IMR-90 (cell line): ENCODE data around the gene CRYBG2. TPM values are rescaled to one million over a fixed set of nuclear protein-coding genes. Genes with fewer than 3 reads are reported as not detected.
A peak's percentile ranks its signal among the peaks of the same experiment; 100 is the strongest.

Source experiments
- ATAC-seq: fragments of 200-7000 bp; cut with Tn5 transposase; 2 replicates; pipeline ENCODE4 v1.9.1; 2020; ENCODE audit warnings: low read depth, mild to moderate bottlenecking, moderate library complexity
- BruUV-seq: library from RNA; stranded (reverse); fragments of 400-500 nt; replicated peaks from 2 replicates; lab custom pipeline; 2021; lab: Mats Ljungman, UMichigan
- CTCF ChIA-PET: fragments of 300-600 bp; formaldehyde crosslinking; extraction: SDS; loops from one replicate; lab custom pipeline; 2021; ENCODE audit warnings: antibody characterized with exemption; lab: Yijun Ruan, JAX
- POLR2A ChIA-PET: fragments of 300-600 bp; sonication (Branson Sonifier 250); formaldehyde crosslinking; loops from one replicate; lab custom pipeline; 2022; ENCODE audit warnings: antibody characterized with exemption; ENCODE audit not compliant: unreplicated experiment; lab: Charles Lee
- DNase-seq: peaks from one replicate; pipeline ENCODE4 v3.0.0; 2013
- H2AFZ ChIP-seq: replicated peaks from 2 replicates; pipeline ENCODE3; 2013; ENCODE audit warnings: low read length, mild to moderate bottlenecking; ENCODE audit not compliant: poor library complexity
- H2AK5ac ChIP-seq: 2 replicates; pipeline ENCODE4 v1.6.1; 2013; ENCODE audit warnings: low read depth, low read length, inconsistent platforms
- H2AK9ac ChIP-seq: replicated peaks from 2 replicates; pipeline ENCODE3; 2013; ENCODE audit warnings: mild to moderate bottlenecking, low read depth, low read length, moderate library complexity; ENCODE audit not compliant: poor library complexity
- H2BK120ac ChIP-seq: 2 replicates; pipeline ENCODE4 v1.6.1; 2013; ENCODE audit warnings: low read depth, low read length, inconsistent platforms
- H2BK15ac ChIP-seq: 3 replicates; pipeline ENCODE4 v1.6.1; 2013; ENCODE audit warnings: low read depth, low read length, inconsistent platforms
- H2BK20ac ChIP-seq: 2 replicates; pipeline ENCODE4 v1.6.1; 2013; ENCODE audit warnings: low read depth, mild to moderate bottlenecking, inconsistent platforms, low read length, moderate library complexity
- H2BK5ac ChIP-seq: 2 replicates; pipeline ENCODE4 v1.6.1; 2013; ENCODE audit warnings: mild to moderate bottlenecking, low read depth, low read length, inconsistent platforms; ENCODE audit not compliant: poor library complexity, severe bottlenecking
- H3K14ac ChIP-seq: replicated peaks from 2 replicates; pipeline ENCODE4 v1.6.1; 2013; ENCODE audit warnings: low read depth, low read length, inconsistent platforms
- H3K18ac ChIP-seq: 2 replicates; pipeline ENCODE4 v1.6.1; 2013; ENCODE audit warnings: low read depth, low read length, control low read depth
- H3K23ac ChIP-seq: 2 replicates; pipeline ENCODE4 v1.6.1; 2013; ENCODE audit warnings: low read depth, low read length, inconsistent platforms
- H3K27ac ChIP-seq: 2 replicates; pipeline ENCODE4 v1.5.1; 2013; ENCODE audit warnings: mild to moderate bottlenecking, control low read depth, low read length; ENCODE audit not compliant: insufficient read depth
- H3K27me3 ChIP-seq: 2 replicates; pipeline ENCODE4 v1.6.1; 2013; ENCODE audit warnings: low read length; ENCODE audit not compliant: control insufficient read depth, insufficient read depth
- H3K36me3 ChIP-seq: 2 replicates; pipeline ENCODE4 v1.6.1; 2013; ENCODE audit warnings: low read length, mixed read lengths; ENCODE audit not compliant: control insufficient read depth, insufficient read depth
- H3K4ac ChIP-seq: 2 replicates; pipeline ENCODE4 v1.6.1; 2013; ENCODE audit warnings: low read depth, low read length, inconsistent platforms
- H3K4me1 ChIP-seq: 2 replicates; pipeline ENCODE4 v1.6.1; 2013; ENCODE audit warnings: low read length, mixed read lengths; ENCODE audit not compliant: control insufficient read depth, insufficient read depth
- H3K4me2 ChIP-seq: 2 replicates; pipeline ENCODE4 v1.6.1; 2013; ENCODE audit warnings: low read depth, mild to moderate bottlenecking, control low read depth, low read length, moderate library complexity
- H3K4me3 ChIP-seq: 2 replicates; pipeline ENCODE4 v1.5.1; 2013; ENCODE audit warnings: low read depth, mild to moderate bottlenecking, control low read depth, low read length, moderate library complexity; ENCODE audit not compliant: insufficient read depth
- H3K56ac ChIP-seq: 2 replicates; pipeline ENCODE4 v1.6.1; 2013; ENCODE audit warnings: low read length, inconsistent platforms; ENCODE audit not compliant: insufficient read depth; ENCODE audit errors: extremely low read depth
- H3K79me1 ChIP-seq, 2 experiments: 2 replicates each; pipeline ENCODE4 v1.6.1; 2013; ENCODE audit warnings: low read length in 2 of 2, inconsistent platforms in 1 of 2, low read depth in 1 of 2
- H3K9ac ChIP-seq: 2 replicates; pipeline ENCODE4 v1.6.1; 2013; ENCODE audit warnings: low read depth, low read length, control low read depth
- H3K9me1 ChIP-seq: 2 replicates; pipeline ENCODE4 v1.6.1; 2013; ENCODE audit warnings: low read length, inconsistent platforms; ENCODE audit not compliant: insufficient read depth
- H3K9me3 ChIP-seq: 2 replicates; pipeline ENCODE4 v1.6.1; 2013; ENCODE audit warnings: low read length; ENCODE audit not compliant: control insufficient read depth, insufficient read depth
- H4K20me1 ChIP-seq: 2 replicates; pipeline ENCODE4 v1.6.1; 2013; ENCODE audit warnings: low read length, inconsistent platforms; ENCODE audit not compliant: insufficient read depth
- H4K5ac ChIP-seq: 2 replicates; pipeline ENCODE4 v1.6.1; 2013; ENCODE audit warnings: mild to moderate bottlenecking, low read depth, low read length, control low read depth
- H4K8ac ChIP-seq, 2 experiments: 2 replicates each; pipeline ENCODE4 v1.6.1; 2013; ENCODE audit warnings: low read depth in 2 of 2, low read length in 2 of 2, control low read depth in 1 of 2, inconsistent platforms in 1 of 2
- H4K91ac ChIP-seq: 2 replicates; pipeline ENCODE4 v1.6.1; 2013; ENCODE audit warnings: low read depth, low read length, inconsistent platforms; ENCODE audit not compliant: insufficient read depth
- BHLHE40 ChIP-seq: fragments of 150-350 bp; IDR thresholded peaks from 2 replicates; pipeline ENCODE4 v1.6.1; 2016; ENCODE audit warnings: mild to moderate bottlenecking, low read depth, low read length
- CEBPB ChIP-seq: IDR thresholded peaks from 2 replicates; pipeline ENCODE4 v1.6.1; 2012; ENCODE audit warnings: low read depth, low read length, improper control_type of control experiment
- CHD1 ChIP-seq: IDR thresholded peaks from 2 replicates; pipeline ENCODE4 v1.6.1; 2012; ENCODE audit warnings: low read depth, low read length, improper control_type of control experiment
- FOS ChIP-seq: fragments of 150-350 bp; IDR thresholded peaks from 2 replicates; pipeline ENCODE4 v1.6.1; 2016; ENCODE audit warnings: low read depth, low read length
- MAFK ChIP-seq: IDR thresholded peaks from 2 replicates; pipeline ENCODE4 v1.6.1; 2012; ENCODE audit warnings: low read depth, low read length, improper control_type of control experiment
- MAZ ChIP-seq: IDR thresholded peaks from 2 replicates; pipeline ENCODE4 v1.6.1; 2012; ENCODE audit warnings: low read depth, mild to moderate bottlenecking, low read length, improper control_type of control experiment, moderate library complexity, borderline replicate concordance
- MXI1 ChIP-seq: IDR thresholded peaks from 2 replicates; pipeline ENCODE4 v1.6.1; 2012; ENCODE audit warnings: low read depth, mild to moderate bottlenecking, low read length, moderate library complexity, borderline replicate concordance
- NFE2L2 ChIP-seq: fragments of 150-350 bp; IDR thresholded peaks from 2 replicates; pipeline ENCODE4 v1.6.1; 2016; ENCODE audit warnings: low read depth, mild to moderate bottlenecking, low read length
- POLR2A ChIP-seq: IDR thresholded peaks from 2 replicates; pipeline ENCODE4 v1.6.1; 2012; ENCODE audit warnings: mild to moderate bottlenecking, low read depth, low read length
- RAD21 ChIP-seq: IDR thresholded peaks from 2 replicates; pipeline ENCODE4 v1.6.1; 2012; ENCODE audit warnings: low read length, improper control_type of control experiment
- RCOR1 ChIP-seq: IDR thresholded peaks from 2 replicates; pipeline ENCODE4 v1.6.1; 2012; ENCODE audit warnings: mild to moderate bottlenecking, low read length, improper control_type of control experiment; ENCODE audit not compliant: insufficient replicate concordance
- RFX5 ChIP-seq: IDR thresholded peaks from 2 replicates; pipeline ENCODE4 v1.8.0; 2012; ENCODE audit warnings: low read depth, mild to moderate bottlenecking, low read length, moderate library complexity
- SMC3 ChIP-seq: fragments of 150-350 bp; IDR thresholded peaks from 2 replicates; pipeline ENCODE4 v1.6.1; 2016; ENCODE audit warnings: low read depth, mild to moderate bottlenecking, antibody characterized with exemption, low read length, moderate library complexity
- WGBS, 2 experiments: methylation state at CpG; one replicate each; pipeline versions ENCODE4 v1.1.5 to v1.1.7; 2013; ENCODE audit warnings: missing lambda C conversion rate in 2 of 2; ENCODE audit not compliant: insufficient read length in 1 of 2; ENCODE audit errors: extremely low coverage in 2 of 2; 5-methylcytosine and 5-hydroxymethylcytosine counted together
- dilution Hi-C: fragments of 300-500 bp; cut with HindIII; formaldehyde crosslinking; loops from one replicate; pipeline ENCODE4 v1.14.3; 2018; ENCODE audit warnings: low sequenced_read_pairs; ENCODE audit not compliant: unreplicated experiment
- in situ Hi-C: fragments of 300-500 bp; cut with MboI; formaldehyde crosslinking; loops from 3 replicates; pipeline ENCODE4 v1.14.3; 2019; ENCODE audit warnings: low sequenced_read_pairs, inconsistent platforms, mixed read lengths
- intact Hi-C: fragments of 100-400 bp; cut with micrococcal nuclease; formaldehyde crosslinking; loops from 2 replicates; pipeline ENCODE4 v1.10.0; 2022
- polyA plus RNA-seq, 3 experiments: library from polyadenylated mRNA; depleted of rRNA; stranded (reverse); fragments of >200 nt; gene quantifications; 2 replicates each; pipeline ENCODE4 v1.2.3, GENCODE V29; 2012; ENCODE audit warnings: low replicate concordance in 1 of 3
- total RNA-seq: library from RNA; depleted of rRNA; stranded (reverse); fragments of >200 nt; gene quantifications from 2 replicates; pipeline ENCODE4 v1.2.3, GENCODE V29; 2012
- TF ChIP-seq, protein P1 (sequence below): fragments of 150-350 bp; IDR thresholded peaks from 2 replicates; pipeline ENCODE4 v1.6.1; 2017; ENCODE audit warnings: mild to moderate bottlenecking, antibody characterized with exemption, low read length, low read depth
- TF ChIP-seq, protein P2 (sequence below): fragments of 150-350 bp; IDR thresholded peaks from 2 replicates; pipeline ENCODE4 v1.6.1; 2016; ENCODE audit warnings: low read depth, mild to moderate bottlenecking, low read length, moderate library complexity, borderline replicate concordance
- TF ChIP-seq, protein P3 (sequence below): conservative IDR thresholded peaks from 2 replicates; pipeline ENCODE4 v1.5.1; 2012; ENCODE audit warnings: mild to moderate bottlenecking, low read depth, low read length, improper control_type of control experiment

The CRYBG2 gene
- total and polyA plus RNA-seq, 2 of the 4 experiments (the other 2 are of a cell fraction): not detected

- ChIA-PET POLR2A (no interaction called here), CTCF (no interaction called here)
- no peak overlapping the region for H3K4me2 ChIP-seq
- H3K9me1 ChIP-seq: peaks cover 31% of the 10 kb centered on the region
- peak overlapping the region; percentile 70 for H2BK5ac ChIP-seq
- H2BK15ac ChIP-seq: peak overlapping the region; percentile 18; the same call in 1 of the 3 replicates
- peak overlapping the region; percentile 69 for H3K14ac ChIP-seq
- TF ChIP-seq CHD1 (no peak), POLR2A (no peak), RAD21 (no peak), FOS (no peak), SMC3 (no peak), MAZ (no peak), BHLHE40 (no peak), RFX5 (no peak), RCOR1 (no peak), MAFK (no peak), CEBPB (no peak), NFE2L2 (no peak), MXI1 (no peak)
- TF ChIP-seq, protein P1, sequence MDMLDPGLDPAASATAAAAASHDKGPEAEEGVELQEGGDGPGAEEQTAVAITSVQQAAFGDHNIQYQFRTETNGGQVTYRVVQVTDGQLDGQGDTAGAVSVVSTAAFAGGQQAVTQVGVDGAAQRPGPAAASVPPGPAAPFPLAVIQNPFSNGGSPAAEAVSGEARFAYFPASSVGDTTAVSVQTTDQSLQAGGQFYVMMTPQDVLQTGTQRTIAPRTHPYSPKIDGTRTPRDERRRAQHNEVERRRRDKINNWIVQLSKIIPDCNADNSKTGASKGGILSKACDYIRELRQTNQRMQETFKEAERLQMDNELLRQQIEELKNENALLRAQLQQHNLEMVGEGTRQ: no peak
- TF ChIP-seq, protein P2, sequence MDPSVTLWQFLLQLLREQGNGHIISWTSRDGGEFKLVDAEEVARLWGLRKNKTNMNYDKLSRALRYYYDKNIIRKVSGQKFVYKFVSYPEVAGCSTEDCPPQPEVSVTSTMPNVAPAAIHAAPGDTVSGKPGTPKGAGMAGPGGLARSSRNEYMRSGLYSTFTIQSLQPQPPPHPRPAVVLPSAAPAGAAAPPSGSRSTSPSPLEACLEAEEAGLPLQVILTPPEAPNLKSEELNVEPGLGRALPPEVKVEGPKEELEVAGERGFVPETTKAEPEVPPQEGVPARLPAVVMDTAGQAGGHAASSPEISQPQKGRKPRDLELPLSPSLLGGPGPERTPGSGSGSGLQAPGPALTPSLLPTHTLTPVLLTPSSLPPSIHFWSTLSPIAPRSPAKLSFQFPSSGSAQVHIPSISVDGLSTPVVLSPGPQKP: no peak
- TF ChIP-seq, protein P3, sequence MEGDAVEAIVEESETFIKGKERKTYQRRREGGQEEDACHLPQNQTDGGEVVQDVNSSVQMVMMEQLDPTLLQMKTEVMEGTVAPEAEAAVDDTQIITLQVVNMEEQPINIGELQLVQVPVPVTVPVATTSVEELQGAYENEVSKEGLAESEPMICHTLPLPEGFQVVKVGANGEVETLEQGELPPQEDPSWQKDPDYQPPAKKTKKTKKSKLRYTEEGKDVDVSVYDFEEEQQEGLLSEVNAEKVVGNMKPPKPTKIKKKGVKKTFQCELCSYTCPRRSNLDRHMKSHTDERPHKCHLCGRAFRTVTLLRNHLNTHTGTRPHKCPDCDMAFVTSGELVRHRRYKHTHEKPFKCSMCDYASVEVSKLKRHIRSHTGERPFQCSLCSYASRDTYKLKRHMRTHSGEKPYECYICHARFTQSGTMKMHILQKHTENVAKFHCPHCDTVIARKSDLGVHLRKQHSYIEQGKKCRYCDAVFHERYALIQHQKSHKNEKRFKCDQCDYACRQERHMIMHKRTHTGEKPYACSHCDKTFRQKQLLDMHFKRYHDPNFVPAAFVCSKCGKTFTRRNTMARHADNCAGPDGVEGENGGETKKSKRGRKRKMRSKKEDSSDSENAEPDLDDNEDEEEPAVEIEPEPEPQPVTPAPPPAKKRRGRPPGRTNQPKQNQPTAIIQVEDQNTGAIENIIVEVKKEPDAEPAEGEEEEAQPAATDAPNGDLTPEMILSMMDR: no peak
- H3K9ac ChIP-seq: no peak overlapping the region
- no CpG with 5 or more reads among the region's 1 CpG for WGBS, 2 experiments
- DNase-seq (no peak), ATAC-seq (no peak)
- H3K79me1 ChIP-seq: peaks cover 13 to 52% of the 10 kb centered on the region in 2 experiments; a peak in 3 of 4 replicates
- peak overlapping the region; percentile 68 for H2BK120ac ChIP-seq
- peaks cover 18% of the 10 kb centered on the region for H3K36me3 ChIP-seq
- peak overlapping the region; percentile 57 for H2BK20ac ChIP-seq
- peak overlapping the region; percentile 28 for H2AFZ ChIP-seq
- peak overlapping the region in 1 of 2 experiments; percentile 55; a peak in 2 of 4 replicates for H4K8ac ChIP-seq
- H4K20me1 ChIP-seq: peaks cover 41% of the 10 kb centered on the region
- H3K18ac ChIP-seq: peak overlapping the region; percentile 39
- H2AK9ac ChIP-seq: peak overlapping the region; percentile 47
- peak overlapping the region; percentile 26; the same call in 1 of the 2 replicates for H4K91ac ChIP-seq
- H3K4me3 ChIP-seq: no peak overlapping the region
- no peaks in the 10 kb centered on the region for H3K27me3 ChIP-seq
- H3K56ac ChIP-seq: 0 out of 2 replicates have a peak overlapping the region, but pooled peaks have one; percentile 18
- in situ Hi-C loops: no loop called here
- H3K4me1 ChIP-seq: peaks cover 45% of the 10 kb centered on the region
- peak overlapping the region; percentile 70 for H3K4ac ChIP-seq
- H3K23ac ChIP-seq: peak overlapping the region; percentile 55
- intact Hi-C loops: loop anchor here (5.0 kb wide), 1 partner anchor 240 kb away; no protein-coding TSS in a partner anchor
- no TSS peak for BruUV-seq
- H3K27ac ChIP-seq: peak overlapping the region; percentile 72; the same call in 1 of the 2 replicates
- peak overlapping the region; percentile 86 for H2AK5ac ChIP-seq
- H4K5ac ChIP-seq: peak overlapping the region; percentile 10; the same call in 1 of the 2 replicates
- no peaks in the 10 kb centered on the region for H3K9me3 ChIP-seq
- dilution Hi-C loops: no loop called here
Measured at GRCh38 chr1:26277719-26278118, 76.2 kb downstream of the CRYBG2 start.
